ENCODE data around the gene IL22RA1. TPM values are rescaled to one million over a fixed set of nuclear protein-coding genes. Genes with fewer than 3 reads are reported as not detected.

IL22RA1 gene
- total RNA-seq, 1 donor from 2014 or later: not detected

Other genes with a start within 250 kb of the IL22RA1 start
- 0.02 TPM in 1 of 2 replicates, not detected in the other for gene CNR2, start 229.8 kb downstream of the IL22RA1 start, total RNA-seq
- gene PNRC2, start 183.3 kb downstream of the IL22RA1 start, total RNA-seq: 140 TPM in 2 replicates
- gene SRSF10, start 162.8 kb downstream of the IL22RA1 start, total RNA-seq: 236 and 247 TPM in 2 replicates
- not detected in 2 replicates for gene MYOM3, start 31.0 kb downstream of the IL22RA1 start, total RNA-seq
- 5.3 and 5.6 TPM in 2 replicates for gene IFNLR1, start 44.1 kb upstream of the IL22RA1 start, total RNA-seq
- not detected in 2 replicates for gene GRHL3, start 176.2 kb upstream of the IL22RA1 start, total RNA-seq

All from activated CD4-positive, alpha-beta T cell treated with anti-CD3 and anti-CD28 coated beads, Interleukin-2, amount 10 ng/mL, durations not matched to agents 24 days and 14 days (primary cell).